ENCODE results near the gene CFH.

Gene CFH

DNA sequence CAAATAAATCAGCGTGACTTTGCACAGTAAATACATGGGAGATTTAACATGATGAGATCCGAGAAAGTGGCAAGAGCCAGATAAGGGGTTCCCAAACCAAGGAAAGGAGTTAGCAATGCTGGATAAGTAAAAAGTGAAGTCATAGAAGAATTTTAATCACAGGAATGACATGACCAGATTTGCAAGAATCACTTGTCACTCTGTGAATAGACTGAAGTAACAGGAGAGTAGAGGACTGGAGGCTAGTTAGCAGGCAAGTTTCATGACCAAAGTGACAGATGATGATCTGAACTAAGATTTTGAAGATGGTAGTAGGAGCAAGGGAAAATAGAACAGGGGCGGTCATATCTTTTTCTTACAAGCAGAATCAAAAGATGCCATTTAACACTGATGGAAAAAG lies 8.4 kb downstream of the CFH start:
- H3K4me3 ChIP-seq (ENCODE audit: control insufficient read depth, low read depth, low read length): no peak overlapping the region
- DNase-seq (ENCODE audit: low read depth): no peak
- TF ChIP-seq CTCF (conservative IDR thresholded peaks at IDR 0.05; ENCODE audit: control insufficient read depth, insufficient read depth, low read depth, low read length): no peak

DNA sequence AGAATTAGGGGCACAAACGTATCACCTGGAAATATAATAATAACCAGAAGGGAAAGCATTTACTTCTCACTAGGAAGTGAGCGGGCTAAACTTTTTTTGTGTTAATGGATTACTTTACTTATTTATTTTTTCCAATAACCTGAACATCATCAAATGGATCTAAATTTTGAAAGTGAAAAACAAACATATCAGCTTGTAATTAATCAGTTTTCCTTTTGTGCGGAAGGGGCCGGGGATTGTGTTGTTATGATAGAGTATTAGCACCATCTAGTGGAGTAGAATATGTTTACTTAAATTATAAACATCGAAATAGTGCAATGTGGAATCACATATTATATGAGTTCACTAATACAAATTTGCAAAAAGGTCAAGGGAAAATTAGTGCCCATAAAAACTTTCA lies 9.0 kb downstream of the CFH start:
- H3K4me3 ChIP-seq (ENCODE audit: control insufficient read depth, low read depth, low read length): no peak overlapping the region
- peak; percentile 35 for TF ChIP-seq CTCF (conservative IDR thresholded peaks at IDR 0.05; ENCODE audit: control insufficient read depth, insufficient read depth, low read depth, low read length)

DNA sequence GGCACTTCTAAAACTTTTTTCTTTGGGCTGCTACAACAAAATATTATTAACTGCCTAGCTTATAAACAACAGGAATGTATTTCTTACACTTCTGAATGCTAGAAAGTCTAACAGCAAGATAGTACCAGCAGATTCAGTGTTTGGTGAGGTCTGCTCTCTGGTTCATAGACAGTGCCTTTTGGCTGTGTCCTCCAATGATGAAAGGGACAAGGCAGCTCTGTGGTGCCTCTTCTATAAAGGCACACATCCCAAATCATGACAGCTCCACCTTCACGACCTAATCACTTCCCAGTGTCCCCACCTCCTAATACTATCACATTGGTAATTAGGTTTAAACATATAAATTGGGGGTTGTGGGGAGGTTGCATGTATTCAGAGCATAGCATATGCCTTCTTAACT lies 9.5 kb downstream of the CFH start:
- no peak for DNase-seq (ENCODE audit: low read depth)
- H3K4me3 ChIP-seq (ENCODE audit: control insufficient read depth, low read depth, low read length): no peak overlapping the region
- TF ChIP-seq CTCF (conservative IDR thresholded peaks at IDR 0.05; ENCODE audit: control insufficient read depth, insufficient read depth, low read depth, low read length): no peak

More for the DNA sequence above, 9.0 kb downstream of the CFH start:
- DNase-seq (ENCODE audit: low read depth): peak; percentile 41

DNA sequence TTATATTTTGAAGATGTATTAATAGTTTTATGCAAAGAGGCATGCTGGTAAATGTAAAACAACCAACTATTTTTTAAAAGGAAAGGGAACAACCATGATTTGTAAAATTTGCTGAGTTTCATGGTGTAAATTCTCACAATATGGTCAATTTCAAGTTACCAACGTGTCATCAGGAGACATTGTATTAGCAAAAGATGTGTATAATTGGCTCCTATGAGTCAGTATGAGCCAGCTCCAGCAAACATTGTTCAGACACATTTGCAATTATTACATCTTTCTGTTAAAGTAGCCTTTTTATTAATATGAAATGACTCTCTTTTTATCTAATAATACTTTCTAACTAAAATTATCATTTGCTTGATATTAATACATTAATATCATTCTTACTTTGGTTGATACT lies 15.3 kb downstream of the CFH start:
- DNase-seq (ENCODE audit: low read depth): no peak
- no peak for TF ChIP-seq CTCF (conservative IDR thresholded peaks at IDR 0.05; ENCODE audit: control insufficient read depth, insufficient read depth, low read depth, low read length)
- no peak overlapping the region for H3K4me3 ChIP-seq (ENCODE audit: control insufficient read depth, low read depth, low read length)

- TF ChIP-seq CTCF (conservative IDR thresholded peaks at IDR 0.05; ENCODE audit: control insufficient read depth, insufficient read depth, low read depth, low read length): no peak
- DNase-seq (ENCODE audit: low read depth): no peak
- H3K4me3 ChIP-seq (ENCODE audit: control insufficient read depth, low read depth, low read length): no peak overlapping the region
Measured at GRCh38 chr1:196669051-196669450, 17.2 kb downstream of the CFH start.

GRCh38 chr1:196669693-196670092 lies 17.9 kb downstream of the CFH start:
- TF ChIP-seq CTCF (conservative IDR thresholded peaks at IDR 0.05; ENCODE audit: control insufficient read depth, insufficient read depth, low read depth, low read length): no peak

GRCh38 chr1:196674908-196675307 lies 23.1 kb downstream of the CFH start:
- no peak overlapping the region for H3K4me3 ChIP-seq (ENCODE audit: control insufficient read depth, low read depth, low read length)
- no peak for TF ChIP-seq CTCF (conservative IDR thresholded peaks at IDR 0.05; ENCODE audit: control insufficient read depth, insufficient read depth, low read depth, low read length)
- DNase-seq (ENCODE audit: low read depth): no peak

More at GRCh38 chr1:196669693-196670092, 17.9 kb downstream of the CFH start:
- DNase-seq (ENCODE audit: low read depth): no peak
- no peak overlapping the region for H3K4me3 ChIP-seq (ENCODE audit: control insufficient read depth, low read depth, low read length)

All from fibroblast of mammary gland (primary cell).